ENCODE results near the gene POU2AF2. TPM values are rescaled to one million over a fixed set of nuclear protein-coding genes. Genes with fewer than 3 reads are reported as not detected.

The POU2AF2 gene
- total and polyA plus RNA-seq, 2 of the 8 experiments (the other 6 are each of a cell fraction or from before 2014, with no cell fraction given): not detected

GRCh38 chr11:111309215-111309915 lies 63.8 kb downstream of the POU2AF2 start (continued):
- TF ChIP-seq SRF (IDR thresholded peaks at IDR 0.05; ENCODE audit: low read depth, low read length) (no peak), YY1 (IDR thresholded peaks at IDR 0.05; ENCODE audit: low read depth, low read length) (no peak), SP1 (IDR thresholded peaks at IDR 0.05; ENCODE audit: low read depth, low read length) (no peak), KDM1A (IDR thresholded peaks at IDR 0.05; ENCODE audit: borderline replicate concordance, low read length) (no peak), CBX5 (IDR thresholded peaks at IDR 0.05; ENCODE audit: low read depth, low read length) (no peak)

Measured in H1 (cell line).